ENCODE data around the gene CRTC3.
"Not testable (repeated sequence)": the region's sequence is repeated elsewhere in the genome, so short reads cannot be mapped to it uniquely, and the experiment has no call there.

The CRTC3 gene, protein sequence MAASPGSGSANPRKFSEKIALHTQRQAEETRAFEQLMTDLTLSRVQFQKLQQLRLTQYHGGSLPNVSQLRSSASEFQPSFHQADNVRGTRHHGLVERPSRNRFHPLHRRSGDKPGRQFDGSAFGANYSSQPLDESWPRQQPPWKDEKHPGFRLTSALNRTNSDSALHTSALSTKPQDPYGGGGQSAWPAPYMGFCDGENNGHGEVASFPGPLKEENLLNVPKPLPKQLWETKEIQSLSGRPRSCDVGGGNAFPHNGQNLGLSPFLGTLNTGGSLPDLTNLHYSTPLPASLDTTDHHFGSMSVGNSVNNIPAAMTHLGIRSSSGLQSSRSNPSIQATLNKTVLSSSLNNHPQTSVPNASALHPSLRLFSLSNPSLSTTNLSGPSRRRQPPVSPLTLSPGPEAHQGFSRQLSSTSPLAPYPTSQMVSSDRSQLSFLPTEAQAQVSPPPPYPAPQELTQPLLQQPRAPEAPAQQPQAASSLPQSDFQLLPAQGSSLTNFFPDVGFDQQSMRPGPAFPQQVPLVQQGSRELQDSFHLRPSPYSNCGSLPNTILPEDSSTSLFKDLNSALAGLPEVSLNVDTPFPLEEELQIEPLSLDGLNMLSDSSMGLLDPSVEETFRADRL

DNA sequence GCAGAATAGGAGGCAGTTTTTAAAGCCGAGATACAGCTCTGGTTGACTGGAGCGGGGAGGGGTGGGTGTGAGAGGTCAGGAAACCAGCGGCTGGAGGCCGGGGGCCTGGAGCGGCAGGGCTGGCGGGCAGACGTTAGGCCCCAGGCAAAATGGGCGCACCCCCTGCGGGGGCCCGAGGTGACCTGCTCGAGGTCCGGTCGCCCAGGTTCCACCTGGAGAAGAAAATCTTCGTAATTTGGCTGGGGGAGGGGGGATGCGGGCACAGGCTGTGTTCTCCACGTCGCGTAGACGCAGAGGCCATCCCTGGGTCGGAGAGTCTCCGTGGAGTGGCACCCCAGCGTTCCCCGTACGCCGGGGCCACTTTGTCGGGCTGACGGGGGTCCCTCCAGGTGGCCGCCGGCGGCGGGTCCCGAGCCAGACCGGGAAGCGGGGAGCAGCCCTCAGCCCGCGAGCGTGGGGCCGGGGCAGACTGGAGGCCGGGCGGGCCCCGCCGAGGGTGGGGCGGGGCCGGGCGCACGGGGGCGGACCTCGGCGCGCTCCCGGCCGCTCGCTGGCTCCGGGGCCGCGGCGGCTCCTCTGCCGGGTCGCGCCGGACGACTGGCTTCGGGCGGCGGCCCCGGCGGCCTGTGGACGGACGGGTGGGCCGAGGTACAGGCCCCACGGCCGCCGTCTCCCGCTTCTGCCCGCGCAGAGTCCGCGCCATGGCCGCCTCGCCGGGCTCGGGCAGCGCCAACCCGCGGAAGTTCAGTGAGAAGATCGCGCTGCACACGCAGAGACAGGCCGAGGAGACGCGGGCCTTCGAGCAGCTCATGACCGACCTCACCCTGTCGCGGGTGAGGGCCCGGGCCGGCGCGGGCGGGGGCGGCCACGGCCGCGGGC is at the start of gene CRTC3:
Gene CRTC3, plus strand, starts transcription at position 553 of the 879 bp plus-strand sequence. Its CDS starts 149 bp downstream, at position 702.
- DNase-seq, result peak; percentile 59 to 64

DNA sequence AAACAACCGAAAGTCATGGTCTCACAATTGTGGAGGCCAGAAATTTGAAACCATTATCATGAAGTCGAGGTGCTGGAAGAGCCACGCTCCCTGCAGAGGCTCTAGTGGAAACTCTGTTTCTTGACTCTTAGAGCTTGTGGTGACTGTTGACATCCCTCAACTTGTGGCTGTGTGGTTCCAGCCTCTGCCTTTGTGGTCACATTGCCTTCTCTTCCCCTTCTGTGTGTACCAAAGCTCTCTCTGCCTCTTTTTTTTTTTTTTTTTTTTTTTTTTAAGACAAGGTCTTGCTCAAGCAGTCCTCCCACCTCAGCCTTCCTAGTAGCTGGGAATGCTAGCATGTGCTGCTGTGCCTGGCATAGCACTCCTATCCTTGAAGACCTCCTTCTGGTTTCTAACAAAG is 48.7 kb upstream of the CRTC3 start:
- DNase-seq, result peak; percentile 35 to 47

DNA sequence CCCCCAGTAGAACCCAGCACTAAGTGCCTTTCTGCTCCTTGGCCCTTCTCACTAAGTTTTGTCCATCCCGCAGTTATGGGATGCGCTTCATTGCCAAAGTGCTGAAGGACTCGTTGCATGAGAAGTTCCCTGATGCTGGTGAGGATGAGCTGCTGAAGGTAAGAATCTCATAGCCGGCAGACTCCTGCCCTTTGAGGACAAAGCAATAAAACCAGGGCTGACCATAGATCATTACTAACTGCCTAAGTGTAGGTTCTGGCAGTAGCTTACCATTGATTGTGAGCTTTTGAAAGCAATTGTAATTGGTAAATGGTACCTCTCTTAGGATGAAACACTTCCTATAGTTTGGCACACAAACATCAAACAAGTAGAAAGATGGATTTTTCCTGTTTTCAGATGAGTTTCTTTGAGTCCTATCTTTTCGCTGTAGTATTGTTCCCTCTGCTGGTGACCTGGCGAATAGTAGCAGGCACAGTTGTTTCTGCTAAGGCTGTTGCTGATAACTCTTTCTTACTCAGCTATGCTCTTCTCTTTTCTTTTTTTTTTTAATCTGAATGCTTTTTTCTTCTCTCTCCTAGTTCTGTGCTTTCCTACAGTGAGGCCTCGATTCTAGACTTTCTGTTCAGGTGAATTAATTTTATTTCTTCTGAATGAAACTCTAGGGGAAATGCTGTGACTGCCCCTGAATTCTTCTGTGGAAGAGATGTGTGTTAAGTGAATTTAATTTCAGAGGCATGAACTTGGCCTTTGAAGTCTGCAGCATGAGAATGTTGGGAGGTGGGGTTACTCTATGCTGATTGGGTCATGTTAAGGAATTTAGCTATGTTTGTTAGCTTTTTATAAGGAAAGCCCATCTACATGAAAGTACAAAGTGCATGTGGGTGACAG is 47.4 kb upstream of the CRTC3 start:
- peak; percentile 39 to 49 for DNase-seq

DNA sequence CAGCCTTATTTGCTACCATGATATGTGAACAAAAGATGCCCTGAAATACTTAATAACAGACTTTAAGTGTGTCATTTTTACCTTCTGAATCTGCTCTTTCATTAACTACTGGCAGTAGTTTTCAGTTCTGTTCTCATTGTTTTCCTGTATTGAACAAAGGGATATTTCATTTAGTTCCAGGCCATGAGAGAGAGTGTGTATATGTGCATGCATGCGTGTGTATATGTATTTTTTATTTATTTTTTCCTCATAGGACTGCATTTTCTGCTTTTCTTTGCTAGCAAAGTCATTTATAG is 46.8 kb upstream of the CRTC3 start:
- DNase-seq, result no peak

DNA sequence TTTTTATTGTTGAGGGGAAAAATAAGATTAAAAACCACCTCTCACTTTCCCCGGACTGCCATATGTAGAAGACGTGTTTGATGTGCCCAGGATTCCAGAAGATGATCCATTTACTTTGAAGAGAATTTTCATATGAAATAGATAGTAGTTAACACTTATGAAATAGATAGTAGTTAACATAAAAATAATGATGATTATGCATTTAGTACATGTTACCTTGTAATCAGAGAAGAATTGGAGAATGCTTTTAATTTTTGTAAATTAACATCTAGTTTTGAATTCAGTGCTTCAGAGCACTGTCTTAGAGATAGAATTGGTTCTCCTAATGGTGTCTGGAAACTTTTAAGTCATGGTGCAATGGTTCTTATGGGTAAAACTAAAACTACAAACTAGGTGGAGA is 46.1 kb upstream of the CRTC3 start:
- no peak for DNase-seq

DNA sequence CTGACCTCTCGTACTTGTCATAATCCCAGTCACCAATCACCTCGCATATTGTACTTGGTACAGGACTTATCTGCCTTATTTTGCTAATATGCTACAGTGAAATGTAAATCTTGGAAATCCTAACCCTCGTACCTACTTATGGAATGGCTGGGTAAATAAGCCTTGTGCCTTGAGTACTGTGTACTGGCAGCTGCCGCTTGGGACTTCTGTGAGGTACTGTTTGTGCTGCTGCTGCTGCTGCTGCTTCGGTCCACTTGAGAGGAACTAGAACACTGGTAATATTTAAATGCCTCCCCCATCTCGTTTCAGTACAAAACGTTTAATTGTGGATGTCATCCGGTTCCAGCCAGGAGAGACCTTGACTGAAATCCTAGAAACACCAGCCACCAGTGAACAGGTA is 42.5 kb upstream of the CRTC3 start:
- no peak for DNase-seq

DNA sequence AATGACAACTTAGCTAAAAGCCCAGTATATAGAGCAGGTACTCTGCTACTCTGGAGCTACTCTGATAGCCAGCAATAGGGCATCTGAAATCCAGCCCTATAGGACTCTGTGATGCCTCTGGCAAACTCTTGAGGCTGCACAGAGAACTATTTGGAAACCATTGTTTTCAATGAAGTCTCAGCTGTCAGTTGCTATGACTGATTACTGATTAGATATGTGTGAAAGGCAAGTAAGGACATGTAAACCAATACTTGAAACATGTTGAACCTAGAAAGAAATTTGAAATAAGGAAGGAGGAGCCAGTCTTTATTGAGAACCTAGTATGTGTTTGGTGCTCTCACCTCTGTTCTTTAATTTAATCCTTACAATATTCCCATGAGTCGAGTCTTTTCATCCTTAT is 40.2 kb upstream of the CRTC3 start:
- no peak for DNase-seq

DNA sequence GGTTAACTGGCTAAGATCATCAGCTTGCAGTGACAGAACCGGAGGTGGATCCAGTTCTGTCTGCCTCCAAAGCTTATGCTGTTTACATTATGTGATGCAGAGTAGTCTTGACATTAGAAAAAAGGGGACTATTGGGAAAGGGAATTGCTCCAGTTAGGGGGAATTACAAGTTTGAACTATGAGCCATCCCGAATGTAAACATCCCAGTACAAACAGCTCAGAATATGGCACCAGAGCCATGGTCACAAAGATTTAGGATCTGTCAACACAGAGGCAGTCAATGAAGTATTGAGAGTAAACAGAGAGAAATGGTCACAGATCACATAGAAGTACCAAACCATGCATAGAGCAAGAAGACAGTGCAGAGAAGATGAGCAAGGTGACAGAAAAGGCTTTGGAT is 39.8 kb upstream of the CRTC3 start:
- DNase-seq, result no peak

DNA sequence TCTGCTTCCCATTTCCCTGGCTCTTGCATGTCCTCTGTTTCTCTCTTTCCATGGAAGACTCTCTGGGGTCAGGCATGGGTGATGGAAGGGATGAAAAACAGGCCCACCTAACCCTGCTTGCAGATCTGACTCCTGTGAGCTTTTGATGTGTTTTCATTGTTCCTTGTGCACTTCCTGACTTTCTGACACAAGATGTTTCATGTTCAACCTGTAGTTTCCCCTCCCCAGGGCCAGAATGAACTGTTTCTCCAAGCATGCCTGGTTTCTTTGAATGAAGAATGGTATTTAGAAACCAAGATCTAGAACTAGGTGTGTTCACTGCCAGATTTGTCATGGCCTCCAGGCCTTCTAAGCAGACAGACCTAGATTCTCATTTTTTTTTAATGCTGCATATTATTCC is 36.1 kb upstream of the CRTC3 start:
- peak in 1 of 2 donors; percentile 1 for DNase-seq

DNA sequence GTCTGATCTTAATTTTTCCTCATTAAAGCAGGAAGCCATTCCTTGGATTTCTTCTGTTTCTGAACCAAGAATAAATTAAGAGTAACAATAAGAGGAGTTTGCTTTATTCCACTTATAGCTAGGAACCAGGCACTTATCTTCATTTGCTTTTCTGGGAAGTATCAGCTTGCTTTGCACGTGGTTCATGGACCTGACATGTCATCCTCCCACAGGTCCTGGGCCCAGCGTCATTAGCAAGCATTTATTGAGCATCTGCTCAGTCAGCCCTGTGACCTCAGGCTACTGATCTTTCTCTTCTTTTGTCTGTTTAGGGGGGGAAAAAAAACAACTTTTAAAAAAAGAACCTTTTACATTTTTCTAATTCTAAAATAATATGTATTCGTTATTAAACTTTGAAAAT is 34.7 kb upstream of the CRTC3 start:
- DNase-seq, result no peak

DNA sequence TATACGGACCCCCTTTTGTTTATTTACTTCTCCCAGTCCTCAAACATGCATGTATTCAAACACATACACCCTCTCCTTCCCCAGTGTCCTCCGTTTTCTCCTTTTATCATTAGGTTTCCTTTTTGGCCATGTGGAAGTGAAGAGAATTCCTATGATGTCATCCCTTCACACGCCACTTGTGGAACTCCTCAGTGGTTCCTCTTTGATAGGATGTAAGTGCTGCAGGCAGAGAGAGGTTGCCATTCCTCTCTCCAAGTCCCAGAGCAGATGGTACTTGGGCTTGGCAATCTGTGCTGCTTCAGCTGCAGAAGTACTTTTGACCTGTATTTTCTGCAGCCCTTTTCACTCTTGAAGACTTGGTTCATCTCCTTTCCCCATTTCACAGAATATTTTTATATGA is 32.9 kb upstream of the CRTC3 start:
- DNase-seq, result no peak

DNA sequence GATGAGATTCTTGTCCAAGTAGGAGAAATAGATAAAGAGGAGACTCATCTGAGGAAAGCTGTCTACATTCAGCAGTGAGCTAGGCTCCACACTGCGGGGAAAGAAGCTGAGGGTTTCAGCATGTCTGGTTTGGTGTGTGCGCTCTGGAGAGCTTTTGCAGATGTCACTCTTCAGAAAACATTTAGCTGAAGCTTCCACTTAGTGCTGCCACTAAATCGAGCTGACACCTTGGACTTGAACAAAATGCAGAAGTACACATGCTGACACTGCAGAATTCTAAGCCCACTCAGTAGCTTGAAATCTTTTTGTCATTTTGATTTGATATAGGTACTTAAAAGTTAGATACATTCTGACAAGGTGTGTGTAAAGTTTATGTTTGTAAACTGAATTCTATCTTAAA is 32.3 kb upstream of the CRTC3 start:
- DNase-seq, result no peak

DNA sequence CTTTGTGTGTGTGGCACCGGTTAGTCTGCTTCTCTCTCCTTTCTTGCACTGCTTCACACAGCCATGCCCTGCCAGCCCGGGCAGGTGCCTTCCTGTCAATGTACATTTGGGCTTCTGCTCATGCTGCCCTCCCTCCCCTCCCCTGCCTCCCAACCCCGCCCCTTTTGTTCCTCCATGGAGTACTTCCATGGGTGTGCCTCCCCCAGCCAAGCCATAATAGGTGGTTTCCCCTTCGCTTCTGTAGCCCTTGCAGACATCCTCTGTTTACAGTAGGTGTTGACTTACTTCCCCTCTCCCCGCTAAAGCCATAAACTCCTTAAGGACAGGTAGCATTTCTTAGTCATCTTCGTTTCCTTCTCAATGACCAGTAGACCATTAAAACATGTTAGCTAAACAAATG is 31.8 kb upstream of the CRTC3 start:
- DNase-seq, result no peak

DNA sequence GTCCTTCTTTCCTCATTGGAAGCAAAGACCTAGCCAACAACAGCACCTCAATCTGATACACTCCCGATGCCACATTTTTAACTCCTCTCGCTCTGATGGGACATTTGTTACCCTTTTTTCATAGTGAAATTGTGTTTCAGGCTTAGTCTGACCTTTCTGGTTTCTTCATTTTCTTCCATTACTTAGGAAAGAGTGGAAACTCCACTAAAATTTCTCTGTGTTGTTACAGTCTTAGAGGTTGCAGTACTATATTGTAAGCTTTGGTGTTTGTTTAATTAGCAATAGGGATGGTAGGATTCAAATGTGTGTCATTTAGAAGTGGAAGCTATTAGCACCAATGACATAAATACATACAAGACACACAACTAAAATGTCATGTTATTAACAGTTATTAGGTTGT is 29.6 kb upstream of the CRTC3 start:
- no peak for DNase-seq

DNA sequence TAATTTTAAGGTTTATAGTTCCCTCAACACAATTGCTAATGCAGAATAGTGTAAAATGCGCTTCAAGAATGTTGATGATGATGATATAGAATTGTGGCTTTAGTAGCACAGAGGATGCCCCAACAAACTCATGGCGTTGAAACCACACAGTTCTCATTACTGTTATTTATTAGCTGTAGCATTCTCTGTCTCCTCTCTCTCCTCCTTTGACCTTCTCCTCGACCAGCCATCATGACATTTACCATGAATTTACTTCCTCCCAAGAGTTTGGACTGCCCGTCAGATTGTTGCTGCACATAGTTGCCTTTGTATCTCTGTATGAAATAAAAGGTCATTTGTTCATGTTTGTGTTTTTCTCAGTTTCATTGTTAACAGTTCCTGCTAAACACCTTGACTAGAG is 27.8 kb upstream of the CRTC3 start:
- no peak for DNase-seq

DNA sequence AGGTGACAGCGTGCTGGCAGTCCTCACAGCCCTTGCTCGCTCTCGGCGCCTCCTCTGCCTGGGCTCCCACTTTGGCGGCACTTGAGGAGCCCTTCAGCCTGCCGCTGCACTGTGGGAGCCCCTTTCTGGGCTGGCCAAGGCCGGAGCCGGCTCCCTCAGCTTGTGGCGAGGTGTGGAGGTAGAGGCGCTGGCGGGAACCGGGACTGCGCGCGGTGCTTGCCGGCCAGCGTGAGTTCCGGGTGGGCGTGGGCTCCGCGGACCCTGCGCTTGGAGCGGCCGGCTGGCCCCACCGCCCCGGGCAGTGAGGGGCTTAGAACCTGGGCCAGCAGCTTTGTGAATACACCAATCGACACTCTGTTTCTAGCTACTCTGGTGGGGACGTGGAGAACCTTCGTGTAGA is 18.9 kb upstream of the CRTC3 start:
- DNase-seq, result not testable (repeated sequence)

DNA sequence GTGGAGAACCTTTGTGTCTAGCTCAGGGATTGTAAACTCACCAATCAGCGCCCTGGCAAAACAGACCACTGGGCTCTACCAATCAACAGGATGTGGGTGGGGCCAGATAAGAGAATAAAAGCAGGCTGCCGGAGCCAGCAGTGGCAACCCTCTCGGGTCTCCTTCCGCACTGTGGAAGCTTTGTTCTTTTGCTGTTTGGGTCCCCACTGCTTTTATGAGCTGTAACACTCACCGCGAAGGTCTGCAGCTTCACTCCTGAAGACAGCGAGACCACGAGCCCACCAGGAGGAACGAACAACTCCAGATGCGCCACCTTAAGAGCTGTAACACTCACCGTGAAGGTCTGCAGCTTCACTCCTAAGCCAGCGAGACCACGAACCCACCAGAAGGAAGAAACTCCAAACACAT is 18.5 kb upstream of the CRTC3 start:
- DNase-seq, result peak; percentile 7 to 19

DNA sequence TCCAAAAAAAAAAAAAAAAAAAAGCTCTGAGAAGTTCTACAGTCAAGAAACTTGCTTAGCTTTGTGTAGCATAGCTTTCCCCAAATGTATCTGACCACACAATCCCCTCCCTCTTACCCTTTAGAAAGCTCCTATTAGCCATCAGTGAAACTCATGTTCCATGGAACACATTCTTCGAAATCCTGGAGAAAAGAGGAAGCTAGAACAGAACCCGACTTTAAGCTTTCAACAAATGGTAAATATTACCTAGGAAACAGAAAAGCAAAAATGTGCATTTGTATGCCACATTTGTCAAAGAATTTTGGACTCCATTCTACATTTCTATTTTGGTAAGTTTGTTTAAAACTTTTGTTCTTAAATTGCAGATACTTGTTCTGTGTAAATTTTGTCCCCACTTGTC is 17.4 kb upstream of the CRTC3 start:
- DNase-seq, result no peak

DNA sequence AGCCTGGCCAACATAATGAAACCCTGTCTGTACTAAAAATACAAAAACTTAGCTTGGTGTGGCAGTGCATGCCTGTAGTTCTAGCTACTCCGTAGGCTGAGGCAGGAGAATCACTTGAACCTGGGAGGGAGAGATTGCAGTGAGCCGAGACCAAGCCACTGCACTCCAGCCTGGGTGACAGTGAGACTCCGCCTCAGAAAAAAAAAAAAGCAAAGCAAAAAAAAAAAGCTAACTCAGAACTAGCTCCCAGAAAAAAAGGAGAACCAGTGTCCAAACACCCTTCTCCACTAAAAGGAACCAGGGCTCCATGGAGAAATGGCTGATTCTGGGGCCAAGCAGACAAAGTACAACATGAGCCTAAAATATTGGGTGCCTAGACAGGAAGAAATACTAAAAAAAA is 16.7 kb upstream of the CRTC3 start:
- no peak for DNase-seq

DNA sequence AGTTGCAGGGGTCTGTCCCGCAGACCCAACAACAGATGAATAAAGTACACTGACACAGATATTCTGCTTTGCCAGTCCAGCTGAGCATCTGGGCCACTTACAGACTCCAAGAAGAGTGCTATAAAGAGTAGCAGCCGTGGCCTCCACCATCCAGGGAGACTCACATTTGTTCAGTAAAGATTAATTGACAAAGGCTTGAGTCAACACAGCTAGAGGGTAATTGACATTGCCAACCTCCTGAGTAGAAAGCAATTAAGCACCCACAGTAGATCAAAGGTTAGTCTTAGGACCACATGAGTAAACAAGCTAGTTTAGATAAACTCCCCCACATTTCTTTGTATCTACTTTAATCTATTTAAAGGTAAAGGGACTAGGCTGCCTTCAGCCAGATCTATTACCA is 16.3 kb upstream of the CRTC3 start:
- no peak for DNase-seq

DNA sequence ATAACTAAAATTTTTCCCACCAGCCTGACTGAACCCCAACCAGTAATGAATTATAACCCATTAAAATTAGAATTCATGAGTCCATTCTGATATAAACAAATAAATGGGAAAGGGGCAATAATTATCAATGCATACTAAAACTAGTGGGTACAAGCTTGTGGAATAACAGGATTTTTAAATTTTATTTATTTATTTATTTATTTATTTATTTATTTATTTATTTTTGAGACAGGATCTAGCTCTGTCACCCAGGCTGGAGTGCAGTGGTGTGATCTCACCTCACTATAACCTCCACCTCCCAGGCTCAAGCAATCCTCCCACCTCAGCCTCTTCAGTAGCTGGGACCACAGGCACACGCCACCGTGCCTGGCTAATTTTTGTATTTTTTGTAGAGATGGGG is 15.8 kb upstream of the CRTC3 start:
- not testable (repeated sequence) for DNase-seq

DNA sequence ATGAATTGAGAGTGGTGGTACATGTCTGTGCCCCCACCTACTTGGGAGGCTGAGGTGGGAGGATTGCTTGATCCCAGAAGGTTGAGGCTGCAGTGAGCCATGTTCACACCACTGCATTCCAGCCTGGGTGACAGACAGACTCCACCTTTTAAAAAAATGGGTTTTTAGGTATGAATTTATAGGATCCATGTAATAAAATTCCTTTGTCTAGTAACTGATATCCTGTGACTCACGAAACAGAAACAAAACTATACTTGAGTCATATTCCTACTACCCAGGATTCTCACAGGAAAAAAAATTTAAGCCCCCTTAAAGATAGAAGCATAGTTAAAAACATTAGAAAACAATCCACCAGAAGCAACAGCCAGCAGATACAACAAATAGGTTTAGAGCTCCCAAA is 10.0 kb upstream of the CRTC3 start:
- no peak for DNase-seq

DNA sequence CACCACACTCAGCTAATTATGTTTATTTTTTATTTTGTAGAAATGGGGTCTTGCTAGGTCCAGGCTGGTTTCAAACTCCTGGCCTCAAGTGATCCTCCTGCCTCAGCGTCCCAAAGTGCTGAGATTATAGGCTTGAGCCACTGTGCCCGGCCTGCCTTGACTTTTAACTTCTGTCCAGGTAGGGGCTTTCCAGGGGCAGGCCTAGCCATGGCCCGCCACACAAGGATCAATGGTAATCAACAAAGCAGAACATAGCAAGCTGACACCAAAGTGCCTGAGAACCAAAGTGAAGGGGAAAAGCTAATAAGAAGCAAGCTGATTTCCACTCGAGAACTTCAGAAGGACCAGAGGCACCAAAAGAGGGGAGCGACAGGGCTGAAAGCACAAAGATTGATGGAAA is 9.4 kb upstream of the CRTC3 start:
- DNase-seq, result no peak
